ENCODE data around the gene CREB1. TPM values are rescaled to one million over a fixed set of nuclear protein-coding genes. Genes with fewer than 3 reads are reported as not detected.

Gene CREB1
- total and polyA plus RNA-seq, 12 donors = 3.2 to 77.8 (median 41.3) TPM

GRCh38 chr2:207506426-207506825 lies 23.3 kb upstream of the CREB1 start:
- no peak overlapping the region for H3K27ac ChIP-seq
- TF ChIP-seq POLR2A (IDR thresholded peaks at IDR 0.05) (no peak), CTCF (IDR thresholded peaks at IDR 0.05) (no peak)
- no peak for DNase-seq
- H3K4me1 ChIP-seq (replicated peaks in 1 of 2) = peaks cover 0 to 17% of the 10 kb centered on the region in 2 donors
- no peak overlapping the region for H3K4me3 ChIP-seq
- intact Hi-C loops (cut with DNase I) = no loop called here
- H3K9me3 ChIP-seq (replicated peaks in 1 of 3) = no peaks in the 10 kb centered on the region
- H3K36me3 ChIP-seq (replicated peaks in 1 of 2) = no peaks in the 10 kb centered on the region
- no peaks in the 10 kb centered on the region for H3K27me3 ChIP-seq
- WGBS, 4 donors = 88 to 97% (median 91%) methylated on average over 1 of the region's 1 CpG

- H3K4me3 ChIP-seq = no peak overlapping the region
- H3K4me1 ChIP-seq (replicated peaks in 1 of 2) = peaks cover 0 to 10% of the 10 kb centered on the region in 2 donors
- intact Hi-C loops (cut with DNase I) = no loop called here
- H3K27me3 ChIP-seq = no peaks in the 10 kb centered on the region
- H3K27ac ChIP-seq = no peak overlapping the region
- H3K36me3 ChIP-seq (replicated peaks in 1 of 2) = no peaks in the 10 kb centered on the region
- TF ChIP-seq POLR2A (IDR thresholded peaks at IDR 0.05) (no peak), CTCF (IDR thresholded peaks at IDR 0.05) (no peak)
- H3K9me3 ChIP-seq (replicated peaks in 1 of 3) = no peaks in the 10 kb centered on the region
- DNase-seq = no peak
- 64 to 95% (median 86%) methylated on average over 1 of the region's 1 CpG for WGBS, 4 donors
Observed at GRCh38 chr2:207510148-207510547, 19.6 kb upstream of the CREB1 start.

- Histone ChIP-seq H3K27me3 (no peaks in the 10 kb centered on the region), H3K36me3 (replicated peaks in 1 of 2) (no peaks in the 10 kb centered on the region), H3K27ac (no peak overlapping the region), H3K4me1 (replicated peaks in 1 of 2) (no peaks in the 10 kb centered on the region), H3K4me3 (no peak overlapping the region), H3K9me3 (replicated peaks in 1 of 3) (no peaks in the 10 kb centered on the region)
- no peak for DNase-seq
- no peak for TF ChIP-seq CTCF (IDR thresholded peaks at IDR 0.05)
- TF ChIP-seq POLR2A (IDR thresholded peaks at IDR 0.05) = no peak
- intact Hi-C loops (cut with DNase I) = no loop called here
- WGBS, 4 donors = 64 to 79% (median 74%) methylated on average over 2 of the region's 2 CpGs
Observed at GRCh38 chr2:207511851-207512250, 17.9 kb upstream of the CREB1 start.

GRCh38 chr2:207512356-207512755 lies 17.4 kb upstream of the CREB1 start:
- Histone ChIP-seq H3K27ac (no peak overlapping the region), H3K36me3 (replicated peaks in 1 of 2) (no peaks in the 10 kb centered on the region), H3K4me3 (no peak overlapping the region), H3K4me1 (replicated peaks in 1 of 2) (no peaks in the 10 kb centered on the region), H3K9me3 (replicated peaks in 1 of 3) (no peaks in the 10 kb centered on the region), H3K27me3 (no peaks in the 10 kb centered on the region)
- intact Hi-C loops (cut with DNase I) = no loop called here
- WGBS, 4 donors = 87 to 99% (median 92%) methylated on average over 3 of the region's 3 CpGs
- no peak for DNase-seq
- TF ChIP-seq CTCF (IDR thresholded peaks at IDR 0.05) (no peak), POLR2A (IDR thresholded peaks at IDR 0.05) (no peak)

All from adrenal gland (tissue), 12 donors.